ENCODE measurements around the gene C12orf57. TPM values are rescaled to one million over a fixed set of nuclear protein-coding genes. Genes with fewer than 3 reads are reported as not detected.
A peak's percentile ranks its signal among the peaks of the same experiment; 100 is the strongest.

The C12orf57 gene
- total and polyA plus RNA-seq, 9 of the 15 experiments (the other 6 are each of a cell fraction or from before 2014, with no cell fraction given), result 26.7 to 191 (median 107) TPM

DNA sequence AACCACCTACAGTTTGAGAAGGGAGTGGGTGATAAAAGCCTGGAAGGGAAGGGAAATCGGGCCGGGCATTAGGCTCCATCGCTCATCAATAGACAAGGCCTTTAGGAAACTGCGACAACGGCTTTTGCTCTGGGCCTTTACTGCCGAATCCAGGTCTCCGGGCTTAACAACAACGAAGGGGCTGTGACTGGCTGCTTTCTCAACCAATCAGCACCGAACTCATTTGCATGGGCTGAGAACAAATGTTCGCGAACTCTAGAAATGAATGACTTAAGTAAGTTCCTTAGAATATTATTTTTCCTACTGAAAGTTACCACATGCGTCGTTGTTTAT is 467 bp upstream of the C12orf57 start (continued):
- TF ChIP-seq ZNF134 (CRISPR knock-in tag; conservative IDR thresholded peaks at IDR 0.05) (no peak), MTA2 (IDR thresholded peaks at IDR 0.05; ENCODE audit: low read depth) (no peak), TAF9B (IDR thresholded peaks at IDR 0.05; ENCODE audit: partially characterized antibody) (no peak), ZZZ3 (IDR thresholded peaks at IDR 0.05) (no peak), ZNF668 (CRISPR knock-in tag; IDR thresholded peaks at IDR 0.05) (no peak), KLF13 (tag; IDR thresholded peaks at IDR 0.05; ENCODE audit: borderline replicate concordance, low read depth) (no peak), GATAD2B (IDR thresholded peaks at IDR 0.05; ENCODE audit: borderline replicate concordance) (peak; percentile 31; the same call in 1 of the 2 replicates), MCM5 (IDR thresholded peaks at IDR 0.05; ENCODE audit: low read depth) (no peak), TFAM (CRISPR knock-in tag; conservative IDR thresholded peaks at IDR 0.05) (no peak), ZNF79 (CRISPR knock-in tag; IDR thresholded peaks at IDR 0.05; ENCODE audit: low read depth) (no peak), ZNF41 (CRISPR knock-in tag; conservative IDR thresholded peaks at IDR 0.05) (no peak), ZNF695 (CRISPR knock-in tag; IDR thresholded peaks at IDR 0.05) (no peak), ZNF274 (IDR thresholded peaks at IDR 0.05; ENCODE audit: borderline replicate concordance, low read depth, low read length) (no peak), ZC3H4 (CRISPR knock-in tag; IDR thresholded peaks at IDR 0.05; ENCODE audit: borderline replicate concordance) (no peak), NCOA4 (IDR thresholded peaks at IDR 0.05; ENCODE audit: partially characterized antibody) (no peak), RBFOX2 (IDR thresholded peaks at IDR 0.05; ENCODE audit: low read depth, low read length) (no peak)
- TF ChIP-seq, protein P1, sequence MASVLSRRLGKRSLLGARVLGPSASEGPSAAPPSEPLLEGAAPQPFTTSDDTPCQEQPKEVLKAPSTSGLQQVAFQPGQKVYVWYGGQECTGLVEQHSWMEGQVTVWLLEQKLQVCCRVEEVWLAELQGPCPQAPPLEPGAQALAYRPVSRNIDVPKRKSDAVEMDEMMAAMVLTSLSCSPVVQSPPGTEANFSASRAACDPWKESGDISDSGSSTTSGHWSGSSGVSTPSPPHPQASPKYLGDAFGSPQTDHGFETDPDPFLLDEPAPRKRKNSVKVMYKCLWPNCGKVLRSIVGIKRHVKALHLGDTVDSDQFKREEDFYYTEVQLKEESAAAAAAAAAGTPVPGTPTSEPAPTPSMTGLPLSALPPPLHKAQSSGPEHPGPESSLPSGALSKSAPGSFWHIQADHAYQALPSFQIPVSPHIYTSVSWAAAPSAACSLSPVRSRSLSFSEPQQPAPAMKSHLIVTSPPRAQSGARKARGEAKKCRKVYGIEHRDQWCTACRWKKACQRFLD (CRISPR knock-in tag; IDR thresholded peaks at IDR 0.05), result peak; percentile 63; the same call in 1 of the 2 replicates
- TF ChIP-seq, protein P2, sequence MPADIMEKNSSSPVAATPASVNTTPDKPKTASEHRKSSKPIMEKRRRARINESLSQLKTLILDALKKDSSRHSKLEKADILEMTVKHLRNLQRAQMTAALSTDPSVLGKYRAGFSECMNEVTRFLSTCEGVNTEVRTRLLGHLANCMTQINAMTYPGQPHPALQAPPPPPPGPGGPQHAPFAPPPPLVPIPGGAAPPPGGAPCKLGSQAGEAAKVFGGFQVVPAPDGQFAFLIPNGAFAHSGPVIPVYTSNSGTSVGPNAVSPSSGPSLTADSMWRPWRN (IDR thresholded peaks at IDR 0.05; ENCODE audit: low read depth), result no peak
- TF ChIP-seq, protein P3, sequence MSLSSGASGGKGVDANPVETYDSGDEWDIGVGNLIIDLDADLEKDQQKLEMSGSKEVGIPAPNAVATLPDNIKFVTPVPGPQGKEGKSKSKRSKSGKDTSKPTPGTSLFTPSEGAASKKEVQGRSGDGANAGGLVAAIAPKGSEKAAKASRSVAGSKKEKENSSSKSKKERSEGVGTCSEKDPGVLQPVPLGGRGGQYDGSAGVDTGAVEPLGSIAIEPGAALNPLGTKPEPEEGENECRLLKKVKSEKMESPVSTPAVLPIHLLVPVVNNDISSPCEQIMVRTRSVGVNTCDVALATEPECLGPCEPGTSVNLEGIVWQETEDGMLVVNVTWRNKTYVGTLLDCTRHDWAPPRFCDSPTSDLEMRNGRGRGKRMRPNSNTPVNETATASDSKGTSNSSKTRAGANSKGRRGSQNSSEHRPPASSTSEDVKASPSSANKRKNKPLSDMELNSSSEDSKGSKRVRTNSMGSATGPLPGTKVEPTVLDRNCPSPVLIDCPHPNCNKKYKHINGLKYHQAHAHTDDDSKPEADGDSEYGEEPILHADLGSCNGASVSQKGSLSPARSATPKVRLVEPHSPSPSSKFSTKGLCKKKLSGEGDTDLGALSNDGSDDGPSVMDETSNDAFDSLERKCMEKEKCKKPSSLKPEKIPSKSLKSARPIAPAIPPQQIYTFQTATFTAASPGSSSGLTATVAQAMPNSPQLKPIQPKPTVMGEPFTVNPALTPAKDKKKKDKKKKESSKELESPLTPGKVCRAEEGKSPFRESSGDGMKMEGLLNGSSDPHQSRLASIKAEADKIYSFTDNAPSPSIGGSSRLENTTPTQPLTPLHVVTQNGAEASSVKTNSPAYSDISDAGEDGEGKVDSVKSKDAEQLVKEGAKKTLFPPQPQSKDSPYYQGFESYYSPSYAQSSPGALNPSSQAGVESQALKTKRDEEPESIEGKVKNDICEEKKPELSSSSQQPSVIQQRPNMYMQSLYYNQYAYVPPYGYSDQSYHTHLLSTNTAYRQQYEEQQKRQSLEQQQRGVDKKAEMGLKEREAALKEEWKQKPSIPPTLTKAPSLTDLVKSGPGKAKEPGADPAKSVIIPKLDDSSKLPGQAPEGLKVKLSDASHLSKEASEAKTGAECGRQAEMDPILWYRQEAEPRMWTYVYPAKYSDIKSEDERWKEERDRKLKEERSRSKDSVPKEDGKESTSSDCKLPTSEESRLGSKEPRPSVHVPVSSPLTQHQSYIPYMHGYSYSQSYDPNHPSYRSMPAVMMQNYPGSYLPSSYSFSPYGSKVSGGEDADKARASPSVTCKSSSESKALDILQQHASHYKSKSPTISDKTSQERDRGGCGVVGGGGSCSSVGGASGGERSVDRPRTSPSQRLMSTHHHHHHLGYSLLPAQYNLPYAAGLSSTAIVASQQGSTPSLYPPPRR (CRISPR knock-in tag; IDR thresholded peaks at IDR 0.05; ENCODE audit: borderline replicate concordance), result no peak
- TF ChIP-seq, protein P4, sequence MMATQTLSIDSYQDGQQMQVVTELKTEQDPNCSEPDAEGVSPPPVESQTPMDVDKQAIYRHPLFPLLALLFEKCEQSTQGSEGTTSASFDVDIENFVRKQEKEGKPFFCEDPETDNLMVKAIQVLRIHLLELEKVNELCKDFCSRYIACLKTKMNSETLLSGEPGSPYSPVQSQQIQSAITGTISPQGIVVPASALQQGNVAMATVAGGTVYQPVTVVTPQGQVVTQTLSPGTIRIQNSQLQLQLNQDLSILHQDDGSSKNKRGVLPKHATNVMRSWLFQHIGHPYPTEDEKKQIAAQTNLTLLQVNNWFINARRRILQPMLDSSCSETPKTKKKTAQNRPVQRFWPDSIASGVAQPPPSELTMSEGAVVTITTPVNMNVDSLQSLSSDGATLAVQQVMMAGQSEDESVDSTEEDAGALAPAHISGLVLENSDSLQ (IDR thresholded peaks at IDR 0.05), result peak; percentile 97
- TF ChIP-seq, protein P5, sequence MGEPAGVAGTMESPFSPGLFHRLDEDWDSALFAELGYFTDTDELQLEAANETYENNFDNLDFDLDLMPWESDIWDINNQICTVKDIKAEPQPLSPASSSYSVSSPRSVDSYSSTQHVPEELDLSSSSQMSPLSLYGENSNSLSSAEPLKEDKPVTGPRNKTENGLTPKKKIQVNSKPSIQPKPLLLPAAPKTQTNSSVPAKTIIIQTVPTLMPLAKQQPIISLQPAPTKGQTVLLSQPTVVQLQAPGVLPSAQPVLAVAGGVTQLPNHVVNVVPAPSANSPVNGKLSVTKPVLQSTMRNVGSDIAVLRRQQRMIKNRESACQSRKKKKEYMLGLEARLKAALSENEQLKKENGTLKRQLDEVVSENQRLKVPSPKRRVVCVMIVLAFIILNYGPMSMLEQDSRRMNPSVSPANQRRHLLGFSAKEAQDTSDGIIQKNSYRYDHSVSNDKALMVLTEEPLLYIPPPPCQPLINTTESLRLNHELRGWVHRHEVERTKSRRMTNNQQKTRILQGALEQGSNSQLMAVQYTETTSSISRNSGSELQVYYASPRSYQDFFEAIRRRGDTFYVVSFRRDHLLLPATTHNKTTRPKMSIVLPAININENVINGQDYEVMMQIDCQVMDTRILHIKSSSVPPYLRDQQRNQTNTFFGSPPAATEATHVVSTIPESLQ (CRISPR knock-in tag; IDR thresholded peaks at IDR 0.05), result no peak
